Hepatocyte (in vitro differentiated cells): ENCODE data around the gene ARHGAP10.

Source experiments
- EZH2 ChIP-seq: fragments of 200-600 bp; sonication (generic); IDR thresholded peaks from 2 replicates; pipeline ENCODE4 v1.6.1; 2016; ENCODE audit warnings: antibody characterized with exemption, mild to moderate bottlenecking, borderline replicate concordance
- EZH2phosphoT487 ChIP-seq: fragments of 200-600 bp; sonication (generic); IDR thresholded peaks from one replicate; pipeline ENCODE4 v1.6.1; 2018; ENCODE audit warnings: antibody characterized with exemption, mild to moderate bottlenecking, low read depth, moderate library complexity; ENCODE audit not compliant: unreplicated experiment, severe bottlenecking
- TF ChIP-seq, protein P1 (sequence below): fragments of 200-600 bp; sonication (generic); IDR thresholded peaks from 2 replicates; pipeline ENCODE4 v1.5.1; 2016; ENCODE audit warnings: antibody characterized with exemption, mild to moderate bottlenecking; ENCODE audit not compliant: poor library complexity

DNA sequence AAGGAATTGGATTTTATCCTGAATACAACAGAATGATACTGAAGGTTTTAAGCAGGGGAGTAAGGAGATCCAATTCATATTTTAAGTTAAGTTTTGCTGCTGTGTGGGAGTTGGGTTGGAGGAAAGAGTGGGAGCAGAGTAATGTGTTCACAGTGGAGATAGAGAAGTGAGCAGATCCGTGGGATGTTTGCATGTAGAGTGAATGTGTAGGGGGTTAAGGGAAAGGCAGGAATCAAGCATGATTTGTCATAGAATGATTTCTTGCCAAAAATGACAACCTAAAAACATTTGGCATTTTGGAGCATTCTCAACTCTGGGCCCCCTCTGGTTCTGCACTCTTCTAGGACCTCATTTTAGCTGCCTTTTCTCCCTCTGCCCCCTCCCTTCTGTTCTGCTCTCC is 76.6 kb downstream of the ARHGAP10 start:
- TF ChIP-seq, protein P1, sequence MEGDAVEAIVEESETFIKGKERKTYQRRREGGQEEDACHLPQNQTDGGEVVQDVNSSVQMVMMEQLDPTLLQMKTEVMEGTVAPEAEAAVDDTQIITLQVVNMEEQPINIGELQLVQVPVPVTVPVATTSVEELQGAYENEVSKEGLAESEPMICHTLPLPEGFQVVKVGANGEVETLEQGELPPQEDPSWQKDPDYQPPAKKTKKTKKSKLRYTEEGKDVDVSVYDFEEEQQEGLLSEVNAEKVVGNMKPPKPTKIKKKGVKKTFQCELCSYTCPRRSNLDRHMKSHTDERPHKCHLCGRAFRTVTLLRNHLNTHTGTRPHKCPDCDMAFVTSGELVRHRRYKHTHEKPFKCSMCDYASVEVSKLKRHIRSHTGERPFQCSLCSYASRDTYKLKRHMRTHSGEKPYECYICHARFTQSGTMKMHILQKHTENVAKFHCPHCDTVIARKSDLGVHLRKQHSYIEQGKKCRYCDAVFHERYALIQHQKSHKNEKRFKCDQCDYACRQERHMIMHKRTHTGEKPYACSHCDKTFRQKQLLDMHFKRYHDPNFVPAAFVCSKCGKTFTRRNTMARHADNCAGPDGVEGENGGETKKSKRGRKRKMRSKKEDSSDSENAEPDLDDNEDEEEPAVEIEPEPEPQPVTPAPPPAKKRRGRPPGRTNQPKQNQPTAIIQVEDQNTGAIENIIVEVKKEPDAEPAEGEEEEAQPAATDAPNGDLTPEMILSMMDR, result no peak
- TF ChIP-seq EZH2 (no peak), EZH2phosphoT487 (no peak)
